Measurements from ENCODE around the gene THAP3. TPM values are rescaled to one million over a fixed set of nuclear protein-coding genes. Genes with fewer than 3 reads are reported as not detected.

THAP3 gene
- total and polyA plus RNA-seq, 2 of the 8 experiments (the other 6 are each of a cell fraction or from before 2014, with no cell fraction given) = 8.2 to 15.3 TPM

DNA sequence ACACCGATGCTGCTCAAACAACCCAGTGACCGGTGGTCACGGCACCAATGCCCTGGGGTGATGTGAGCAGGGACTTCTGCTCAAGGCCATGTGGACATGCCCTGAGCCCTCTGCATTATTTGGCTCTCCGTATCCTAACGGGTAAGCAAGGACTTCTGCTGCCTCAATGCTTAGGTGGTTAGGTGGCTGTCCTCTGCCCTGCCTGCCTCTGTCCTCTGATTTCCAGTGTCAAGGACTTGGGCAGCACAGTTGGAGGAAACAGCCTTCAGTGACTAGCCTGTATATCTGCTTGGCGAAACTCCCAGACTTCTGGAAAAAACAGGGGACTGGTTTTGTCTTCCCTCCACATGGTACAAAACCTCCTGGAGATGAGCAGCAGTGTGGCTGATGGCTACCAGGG lies 42.5 kb downstream of the THAP3 start:
- Histone ChIP-seq H3K18ac (ENCODE audit: extremely low read depth, low read length) (no peak overlapping the region), H3K23me2 (ENCODE audit: low read depth, low read length) (no peaks in the 10 kb centered on the region), H3K36me3 (ENCODE audit: control insufficient read depth in 2 of 4, insufficient read depth in 4 of 4, low read length in 3 of 4) (peaks cover 2 to 28% (median 4%) of the 10 kb centered on the region in 4 experiments; a peak in 6 of 8 replicates), H4K5ac (ENCODE audit: insufficient read length, low read depth, low read length) (no peak overlapping the region), H3K27ac (ENCODE audit: low read depth, low read length) (no peak overlapping the region), H2BK20ac (ENCODE audit: low read length) (no peak overlapping the region), H3K14ac (ENCODE audit: insufficient read length) (no peak overlapping the region), H3K23ac (ENCODE audit: insufficient read length) (no peak overlapping the region), H2BK120ac (replicated peaks; ENCODE audit: low read depth, low read length) (no peak overlapping the region), H3K4me1 (replicated peaks in 1 of 4; ENCODE audit: control insufficient read depth in 3 of 4, insufficient read depth in 4 of 4, low read length in 3 of 4) (no peaks in the 10 kb centered on the region), H3K79me2 (ENCODE audit: control insufficient read depth in 1 of 2, insufficient read depth in 2 of 2, low read length in 2 of 2) (peaks cover 0 to 11% of the 10 kb centered on the region in 2 experiments; a peak in 2 of 4 replicates), H3K27me3 (replicated peaks in 1 of 4; ENCODE audit: control insufficient read depth in 3 of 4, extremely low read depth in 1 of 4, insufficient read depth in 3 of 4, low read length in 3 of 4) (no peaks in the 10 kb centered on the region), H3K4me3 (ENCODE audit: extremely low read depth in 1 of 4, insufficient read depth in 2 of 4, low read depth in 3 of 4, low read length in 4 of 4) (no peak overlapping the region), H3K4ac (replicated peaks; ENCODE audit: insufficient read length, low read depth, low read length) (no peak overlapping the region), H4K20me1 (replicated peaks in 1 of 2; ENCODE audit: control insufficient read depth in 1 of 2, insufficient read depth in 2 of 2, low read length in 2 of 2) (peaks cover 0 to 11% of the 10 kb centered on the region in 2 experiments), H3K79me1 (ENCODE audit: low read depth, low read length) (peaks cover 2% of the 10 kb centered on the region; the same call in 1 of the 2 replicates), H3K4me2 (ENCODE audit: insufficient read depth in 1 of 2, low read depth in 2 of 2, low read length in 2 of 2) (no peak overlapping the region), H2BK12ac (ENCODE audit: low read depth, low read length) (no peak overlapping the region), H3K9ac (replicated peaks in 1 of 4; ENCODE audit: extremely low read depth in 1 of 4, low read depth in 3 of 4, low read length in 3 of 4) (no peak overlapping the region), H2BK15ac (ENCODE audit: low read length) (no peak overlapping the region), H2AK5ac (ENCODE audit: low read depth, low read length) (no peak overlapping the region), H4K8ac (ENCODE audit: extremely low read depth, insufficient read depth, low read length) (no peak overlapping the region), H4K91ac (replicated peaks; ENCODE audit: insufficient read length, low read length) (no peak overlapping the region), H2BK5ac (ENCODE audit: low read depth, low read length) (no peak overlapping the region), H2AFZ (ENCODE audit: low read length) (no peak overlapping the region), H3K56ac (replicated peaks; ENCODE audit: insufficient read length, low read depth, low read length) (no peak overlapping the region), H3K9me3 (ENCODE audit: insufficient read depth in 2 of 2, low read depth in 1 of 2, low read length in 1 of 2) (peaks cover 0 to 2% of the 10 kb centered on the region in 2 experiments; a peak in 1 of 4 replicates)
- no peak for DNase-seq (ENCODE audit: low read depth in 1 of 2, low spot score in 2 of 2)
- 91% methylated on average over 6 of the region's 6 CpGs; no CpG with 5 or more reads in 1 of the 2 experiments for WGBS, 2 experiments (ENCODE audit: extremely low coverage in 1 of 2, insufficient coverage in 1 of 2, insufficient read length in 1 of 2, insufficient replicate concordance in 2 of 2, low coverage in 1 of 2, low lambda C conversion rate in 2 of 2, missing lambda C conversion rate in 1 of 2)
- FAIRE-seq = no peak
- ChIA-PET POLR2A (ENCODE audit: partially characterized antibody) (no interaction called here), CTCF (ENCODE audit: partially characterized antibody) (interaction anchor here (4.2 kb wide), 1 partner anchor 21 kb away, joined by 17 read pairs; no protein-coding TSS in a partner anchor)
- TF ChIP-seq KDM4A (IDR thresholded peaks at IDR 0.05; ENCODE audit: low read depth, low read length, severe bottlenecking) = no peak
- no peak for TF ChIP-seq JUN (IDR thresholded peaks at IDR 0.05; ENCODE audit: low read depth, low read length)
- TF ChIP-seq TEAD4 (IDR thresholded peaks at IDR 0.05; ENCODE audit: low read depth, low read length) = no peak
- TF ChIP-seq, protein P1, sequence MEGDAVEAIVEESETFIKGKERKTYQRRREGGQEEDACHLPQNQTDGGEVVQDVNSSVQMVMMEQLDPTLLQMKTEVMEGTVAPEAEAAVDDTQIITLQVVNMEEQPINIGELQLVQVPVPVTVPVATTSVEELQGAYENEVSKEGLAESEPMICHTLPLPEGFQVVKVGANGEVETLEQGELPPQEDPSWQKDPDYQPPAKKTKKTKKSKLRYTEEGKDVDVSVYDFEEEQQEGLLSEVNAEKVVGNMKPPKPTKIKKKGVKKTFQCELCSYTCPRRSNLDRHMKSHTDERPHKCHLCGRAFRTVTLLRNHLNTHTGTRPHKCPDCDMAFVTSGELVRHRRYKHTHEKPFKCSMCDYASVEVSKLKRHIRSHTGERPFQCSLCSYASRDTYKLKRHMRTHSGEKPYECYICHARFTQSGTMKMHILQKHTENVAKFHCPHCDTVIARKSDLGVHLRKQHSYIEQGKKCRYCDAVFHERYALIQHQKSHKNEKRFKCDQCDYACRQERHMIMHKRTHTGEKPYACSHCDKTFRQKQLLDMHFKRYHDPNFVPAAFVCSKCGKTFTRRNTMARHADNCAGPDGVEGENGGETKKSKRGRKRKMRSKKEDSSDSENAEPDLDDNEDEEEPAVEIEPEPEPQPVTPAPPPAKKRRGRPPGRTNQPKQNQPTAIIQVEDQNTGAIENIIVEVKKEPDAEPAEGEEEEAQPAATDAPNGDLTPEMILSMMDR (IDR thresholded peaks at IDR 0.05; ENCODE audit: control extremely low read depth in 1 of 3, insufficient read depth in 1 of 3, low read depth in 1 of 3, low read length in 3 of 3) = no peak
- no peak for TF ChIP-seq SIX5 (IDR thresholded peaks at IDR 0.05; ENCODE audit: low read depth, low read length)
- no peak for TF ChIP-seq EP300 (IDR thresholded peaks at IDR 0.05; ENCODE audit: borderline replicate concordance in 1 of 2, low read depth in 2 of 2, low read length in 2 of 2)
- TF ChIP-seq, protein P2, sequence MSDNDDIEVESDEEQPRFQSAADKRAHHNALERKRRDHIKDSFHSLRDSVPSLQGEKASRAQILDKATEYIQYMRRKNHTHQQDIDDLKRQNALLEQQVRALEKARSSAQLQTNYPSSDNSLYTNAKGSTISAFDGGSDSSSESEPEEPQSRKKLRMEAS (IDR thresholded peaks at IDR 0.05) = no peak
- no peak for TF ChIP-seq KDM1A (IDR thresholded peaks at IDR 0.05; ENCODE audit: borderline replicate concordance, low read length)
- no peak for TF ChIP-seq RNF2 (IDR thresholded peaks at IDR 0.05; ENCODE audit: borderline replicate concordance, low read depth, low read length, missing control alignments, poor library complexity, severe bottlenecking)
- TF ChIP-seq GTF2F1 (IDR thresholded peaks at IDR 0.05; ENCODE audit: borderline replicate concordance, low read depth, low read length) = no peak

All from H1 (cell line).